ENCODE measurements around the gene KIAA1217.

- TF ChIP-seq CTCF (IDR thresholded peaks at IDR 0.05; ENCODE audit: low read length): no peak
- no peak for TF ChIP-seq EZH2 (IDR thresholded peaks at IDR 0.05; ENCODE audit: borderline replicate concordance, low read length)
Observed at GRCh38 chr10:24488631-24489030, 279.7 kb downstream of the KIAA1217 start.
